IPS DF 6.9 (cell line): Measurements from ENCODE around the gene RAB4A.

Experiments
- DNase-seq: peaks from one replicate; pipeline ENCODE4 v3.0.0-alpha.2; 2013; ENCODE audit warnings: low read depth, low spot score
- H3K27ac ChIP-seq: one replicate; pipeline ENCODE4 v1.5.1; 2013; ENCODE audit warnings: low read length, control low read depth
- H3K27me3 ChIP-seq: 2 replicates; pipeline ENCODE4 v1.6.1; 2013; ENCODE audit warnings: mild to moderate bottlenecking, low read length; ENCODE audit not compliant: control insufficient read depth, insufficient read depth
- H3K36me3 ChIP-seq: 2 replicates; pipeline ENCODE4 v1.6.1; 2013; ENCODE audit warnings: low read length; ENCODE audit not compliant: control insufficient read depth, insufficient read depth
- H3K4me1 ChIP-seq: 2 replicates; pipeline ENCODE4 v1.6.1; 2013; ENCODE audit warnings: low read length; ENCODE audit not compliant: control insufficient read depth, insufficient read depth
- H3K4me3 ChIP-seq: 2 replicates; pipeline ENCODE4 v1.5.1; 2013; ENCODE audit warnings: mild to moderate bottlenecking, low read length
- H3K9me3 ChIP-seq: 2 replicates; pipeline ENCODE4 v1.6.1; 2013; ENCODE audit warnings: low read length, inconsistent platforms; ENCODE audit not compliant: control insufficient read depth, insufficient read depth
- WGBS: extraction: QIAGEN DNeasy Blood & Tissue Kit; methylation state at CpG from one replicate; pipeline ENCODE4 v1.1.7; 2013; ENCODE audit warnings: mixed read lengths, missing lambda C conversion rate; ENCODE audit not compliant: insufficient read length, insufficient coverage; 5-methylcytosine and 5-hydroxymethylcytosine counted together

Gene RAB4A, protein sequence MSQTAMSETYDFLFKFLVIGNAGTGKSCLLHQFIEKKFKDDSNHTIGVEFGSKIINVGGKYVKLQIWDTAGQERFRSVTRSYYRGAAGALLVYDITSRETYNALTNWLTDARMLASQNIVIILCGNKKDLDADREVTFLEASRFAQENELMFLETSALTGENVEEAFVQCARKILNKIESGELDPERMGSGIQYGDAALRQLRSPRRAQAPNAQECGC

DNA sequence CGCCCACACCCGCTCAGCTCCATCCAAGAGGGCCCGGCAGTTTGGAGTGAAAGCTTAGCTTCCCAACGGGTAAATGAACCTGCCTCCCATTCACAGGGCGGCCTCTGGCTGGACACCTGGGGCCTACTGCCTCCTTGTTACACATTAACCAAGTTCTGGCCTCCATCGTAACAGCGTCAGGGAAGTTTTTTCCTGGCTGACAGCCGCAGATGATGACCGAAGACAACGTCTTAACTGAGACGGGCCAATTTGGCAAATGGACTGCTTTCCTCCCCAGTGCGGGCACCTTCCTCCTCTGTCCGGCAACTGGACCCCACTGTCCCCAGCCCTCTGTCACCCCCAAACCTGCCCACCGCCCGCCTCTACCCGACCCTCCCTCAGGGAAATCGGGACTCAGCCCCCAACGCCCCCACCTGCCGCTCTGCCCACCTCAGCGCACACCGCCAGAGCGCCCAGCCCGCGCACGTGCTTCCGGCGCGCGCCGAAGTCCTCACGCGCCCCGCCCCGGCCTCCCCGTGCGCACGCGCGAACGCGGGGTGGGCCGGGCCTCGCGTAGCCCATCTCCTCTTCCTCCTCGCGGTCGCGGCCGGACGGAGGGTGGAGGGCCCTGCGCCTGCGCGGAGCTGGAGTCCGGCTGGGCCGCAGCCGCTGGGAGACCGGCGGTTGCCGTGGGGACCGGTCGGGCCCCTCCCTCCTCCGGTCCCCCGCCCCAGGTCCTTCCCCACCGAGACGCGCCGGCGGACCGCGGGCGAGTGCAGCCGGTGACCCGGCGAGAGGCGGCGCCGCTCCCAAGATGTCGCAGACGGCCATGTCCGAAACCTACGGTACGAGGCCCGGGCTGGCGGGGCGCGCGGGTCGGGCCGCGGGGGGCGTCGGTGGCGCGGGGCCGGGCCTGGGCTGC lies at the start of gene RAB4A:
RAB4A (plus strand) TSS at position 565 of the 901 bp plus-strand sequence; CDS start at position 794, 229 bp downstream.
- no peaks in the 10 kb centered on the region for H3K27me3 ChIP-seq
- H3K27ac ChIP-seq, result no peak within 1 kb of the TSS
- H3K36me3 ChIP-seq, result no peaks in the 10 kb centered on the region
- no peak for DNase-seq
- H3K9me3 ChIP-seq, result no peaks in the 10 kb centered on the region
- no CpG with 5 or more reads among the region's 95 CpGs for WGBS
- H3K4me1 ChIP-seq, result peaks cover 3% of the 10 kb centered on the region; the same call in 1 of the 2 replicates
- peak within 1 kb of the TSS; percentile 82; the same call in 1 of the 2 replicates for H3K4me3 ChIP-seq

DNA sequence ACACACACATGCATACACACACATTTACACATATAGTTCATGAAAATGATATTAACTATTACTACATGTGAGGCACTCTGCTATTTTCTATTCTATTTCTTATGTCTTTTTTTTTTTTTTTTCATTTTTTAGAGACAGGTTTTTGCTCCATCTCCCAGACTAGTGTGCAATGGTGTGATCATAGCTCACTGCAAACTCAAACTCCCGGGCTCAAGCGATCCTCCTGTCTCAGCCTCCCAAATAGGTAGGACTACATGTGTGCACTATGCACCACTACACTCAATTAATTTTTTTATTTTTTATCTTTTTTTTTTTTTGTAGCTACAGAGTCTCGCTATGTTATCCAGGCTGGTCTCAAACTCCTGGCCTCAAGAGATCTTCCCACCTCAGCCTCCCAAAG lies 48.8 kb upstream of the RAB4A start:
- no peaks in the 10 kb centered on the region for H3K27me3 ChIP-seq
- no peak overlapping the region for H3K4me3 ChIP-seq
- no CpG with 5 or more reads among the region's 3 CpGs for WGBS
- H3K4me1 ChIP-seq, result peaks cover 2% of the 10 kb centered on the region; the same call in 1 of the 2 replicates
- no peaks in the 10 kb centered on the region for H3K36me3 ChIP-seq
- no peak overlapping the region for H3K27ac ChIP-seq
- no peak for DNase-seq
- no peaks in the 10 kb centered on the region for H3K9me3 ChIP-seq

DNA sequence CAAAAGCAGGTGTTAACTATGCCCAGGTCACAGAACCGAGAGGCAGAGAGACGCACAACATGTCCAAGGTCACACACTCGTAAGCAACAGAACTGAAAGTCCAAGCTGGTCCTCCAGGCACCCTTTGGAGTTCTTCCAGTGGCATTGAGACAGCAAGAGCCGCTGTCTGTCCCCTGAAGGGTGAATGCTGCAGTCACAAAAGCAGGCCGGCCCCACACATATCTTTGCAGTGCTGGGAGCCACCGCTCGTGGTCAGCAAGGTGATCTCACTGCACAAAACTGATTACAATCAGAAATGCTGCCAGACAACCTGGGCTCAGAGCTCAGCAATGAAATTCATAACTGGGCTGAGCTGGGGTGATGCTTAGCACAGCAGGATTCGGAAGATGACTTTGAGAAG lies 47.4 kb upstream of the RAB4A start:
- no CpG with 5 or more reads among the region's 8 CpGs for WGBS
- Histone ChIP-seq H3K9me3 (no peaks in the 10 kb centered on the region), H3K36me3 (no peaks in the 10 kb centered on the region), H3K4me1 (peaks cover 2% of the 10 kb centered on the region; the same call in 1 of the 2 replicates), H3K4me3 (no peak overlapping the region), H3K27me3 (no peaks in the 10 kb centered on the region), H3K27ac (no peak overlapping the region)
- DNase-seq, result no peak

DNA sequence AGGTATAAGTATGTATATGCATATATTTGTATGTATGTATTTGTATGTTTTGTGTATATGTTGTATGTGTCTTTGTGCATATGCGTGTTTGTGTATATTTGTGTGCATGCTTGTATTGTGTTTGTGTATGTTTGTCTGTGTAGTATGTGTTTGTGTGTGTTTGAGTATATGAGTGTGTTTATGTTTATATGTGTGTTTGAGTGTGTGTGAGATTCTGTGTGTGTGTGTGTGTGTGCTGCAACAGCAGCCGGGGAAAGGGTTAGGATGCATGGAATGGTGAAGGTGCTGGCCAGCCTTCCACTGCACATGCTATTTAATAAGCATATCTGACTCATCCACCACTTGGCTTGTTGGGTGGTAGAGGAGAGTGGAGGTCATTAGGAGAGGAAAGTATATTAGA lies 46.6 kb upstream of the RAB4A start:
- 100% methylated on average over 1 of the region's 2 CpGs for WGBS
- H3K27ac ChIP-seq, result no peak overlapping the region
- no peaks in the 10 kb centered on the region for H3K9me3 ChIP-seq
- no peaks in the 10 kb centered on the region for H3K27me3 ChIP-seq
- DNase-seq, result no peak
- H3K4me1 ChIP-seq, result peaks cover 2% of the 10 kb centered on the region; the same call in 1 of the 2 replicates
- no peaks in the 10 kb centered on the region for H3K36me3 ChIP-seq
- no peak overlapping the region for H3K4me3 ChIP-seq

DNA sequence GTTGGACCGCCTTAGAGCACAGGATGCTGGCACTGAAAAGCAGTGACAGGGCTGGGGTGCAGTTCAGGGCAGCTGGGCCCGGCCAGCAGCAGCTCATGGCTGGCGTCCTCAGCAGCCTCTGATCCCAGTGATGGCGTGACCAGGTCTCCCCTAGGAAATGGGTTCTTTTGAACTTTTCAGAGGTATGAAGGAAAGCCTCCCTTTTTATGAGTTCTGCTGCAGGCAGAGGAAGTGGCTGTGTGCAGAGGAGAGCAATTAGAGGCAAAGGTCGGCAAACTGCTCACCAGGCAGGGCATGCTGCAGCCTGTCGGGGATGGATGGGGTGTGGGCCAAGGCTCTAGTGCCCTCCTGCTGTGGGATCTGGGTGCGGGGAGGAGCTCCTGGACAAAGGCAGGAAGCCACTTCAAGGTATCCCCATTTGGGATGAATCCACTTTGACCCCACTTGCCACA lies 45.6 kb upstream of the RAB4A start:
- Histone ChIP-seq H3K36me3 (no peaks in the 10 kb centered on the region), H3K4me3 (no peak overlapping the region), H3K4me1 (peaks cover 10% of the 10 kb centered on the region; the same call in 1 of the 2 replicates), H3K27me3 (no peaks in the 10 kb centered on the region), H3K9me3 (no peaks in the 10 kb centered on the region), H3K27ac (no peak overlapping the region)
- no CpG with 5 or more reads among the region's 7 CpGs for WGBS
- DNase-seq, result no peak

DNA sequence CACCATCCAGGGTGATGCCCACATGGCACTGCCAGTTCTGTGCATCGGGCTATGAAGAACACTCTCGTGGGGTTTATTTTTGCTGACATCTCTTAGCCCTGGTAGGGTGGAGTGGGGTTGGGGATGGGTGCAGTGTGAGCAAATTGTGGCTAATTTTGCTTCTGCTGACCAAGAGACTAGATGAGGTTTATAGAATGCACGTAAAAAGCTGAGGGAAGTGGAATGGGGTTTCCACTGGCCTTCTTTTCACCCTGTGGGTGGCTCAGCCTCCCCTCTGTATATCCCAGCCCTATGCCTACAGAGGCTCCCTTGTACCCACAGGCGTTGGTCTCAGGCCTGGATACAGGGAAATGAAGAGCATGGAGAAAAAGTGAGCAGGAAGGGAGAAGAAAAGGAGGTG lies 44.1 kb upstream of the RAB4A start:
- H3K4me3 ChIP-seq, result no peak overlapping the region
- no CpG with 5 or more reads among the region's 4 CpGs for WGBS
- H3K4me1 ChIP-seq, result peaks cover 8% of the 10 kb centered on the region; the same call in 1 of the 2 replicates
- H3K27ac ChIP-seq, result no peak overlapping the region
- no peaks in the 10 kb centered on the region for H3K9me3 ChIP-seq
- H3K36me3 ChIP-seq, result no peaks in the 10 kb centered on the region
- DNase-seq, result no peak
- no peaks in the 10 kb centered on the region for H3K27me3 ChIP-seq

DNA sequence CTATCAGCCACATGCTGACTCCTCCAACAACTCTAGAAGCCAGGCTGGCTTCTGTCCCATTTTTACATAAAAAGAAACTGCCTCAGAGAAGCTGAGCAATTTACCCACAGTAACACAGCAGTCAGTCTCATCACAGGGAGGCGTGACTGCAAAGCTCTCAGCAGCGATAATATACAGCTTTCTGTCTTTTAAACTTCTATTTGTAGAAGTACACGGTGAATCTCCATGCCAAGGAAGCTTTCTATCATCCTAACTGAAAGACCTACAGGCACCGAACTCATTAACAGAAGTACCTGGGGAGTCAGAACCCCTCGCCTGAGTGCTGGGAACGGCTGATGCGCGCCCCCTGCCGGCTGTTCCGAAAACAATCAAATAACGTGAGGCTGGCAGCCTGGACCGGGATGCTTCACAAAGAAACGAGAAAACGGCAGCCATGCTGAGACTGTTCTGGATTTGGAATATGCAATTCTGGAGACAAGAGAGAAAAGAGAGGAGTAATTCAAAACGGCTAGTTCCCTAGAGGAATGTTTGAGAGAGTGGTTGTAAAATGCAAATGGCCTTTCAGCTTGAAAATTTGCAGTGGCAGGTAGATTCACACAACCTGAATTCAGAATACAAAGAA lies 43.5 kb upstream of the RAB4A start:
- Histone ChIP-seq H3K4me3 (no peak overlapping the region), H3K27ac (no peak overlapping the region), H3K27me3 (no peaks in the 10 kb centered on the region), H3K36me3 (no peaks in the 10 kb centered on the region), H3K4me1 (peaks cover 8% of the 10 kb centered on the region; the same call in 1 of the 2 replicates), H3K9me3 (no peaks in the 10 kb centered on the region)
- no CpG with 5 or more reads among the region's 15 CpGs for WGBS
- DNase-seq, result no peak

DNA sequence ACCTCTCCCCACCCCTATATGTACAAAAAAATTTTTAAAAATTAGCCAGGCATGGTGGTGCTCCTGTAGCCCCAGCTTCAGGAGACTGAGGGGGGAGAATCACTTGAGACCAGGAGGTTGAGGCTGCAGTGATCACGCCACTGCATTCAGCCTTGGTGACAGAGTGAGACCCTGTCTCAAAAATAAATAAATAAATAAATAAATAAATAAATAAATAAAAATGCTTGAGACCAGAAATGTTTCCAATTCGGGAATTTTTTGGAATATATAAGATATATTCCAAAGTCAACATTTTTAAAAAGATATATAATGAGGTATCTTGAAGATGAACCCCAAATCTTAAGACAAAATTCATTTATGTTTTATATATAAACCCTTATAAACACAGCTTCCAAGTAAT lies 42.4 kb upstream of the RAB4A start:
- Histone ChIP-seq H3K4me3 (no peak overlapping the region), H3K4me1 (peaks cover 8% of the 10 kb centered on the region; the same call in 1 of the 2 replicates), H3K27ac (no peak overlapping the region), H3K36me3 (no peaks in the 10 kb centered on the region), H3K9me3 (no peaks in the 10 kb centered on the region), H3K27me3 (no peaks in the 10 kb centered on the region)
- no peak for DNase-seq
- no CpG with 5 or more reads among the region's 2 CpGs for WGBS

DNA sequence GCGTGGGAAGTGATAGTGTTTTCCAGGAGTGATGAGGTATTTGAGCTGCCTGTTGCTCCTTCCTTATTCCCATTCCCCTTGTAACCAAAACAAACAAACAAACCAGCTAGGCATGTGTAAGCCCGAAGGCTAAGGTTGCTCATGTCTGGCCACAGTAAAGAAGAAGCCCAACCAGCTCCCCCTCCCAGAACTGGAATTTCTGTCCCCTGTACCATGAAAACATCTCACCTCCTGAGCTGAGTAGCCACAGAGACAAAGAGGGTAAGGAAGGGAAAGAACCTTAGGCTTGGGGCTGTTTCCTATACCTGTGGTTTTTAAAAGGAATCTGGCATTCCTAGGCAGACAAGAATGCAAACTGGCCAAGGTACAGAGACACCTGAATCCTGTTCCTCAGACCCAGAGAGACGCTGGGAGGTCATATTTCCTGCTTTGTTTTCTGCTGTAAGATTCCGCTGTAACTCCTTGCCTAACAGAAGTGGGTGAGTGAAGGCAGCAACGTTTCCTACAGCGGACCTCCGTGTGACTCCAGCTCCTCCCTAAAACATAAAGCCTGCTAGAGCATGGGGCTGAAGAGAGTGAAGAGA lies 41.7 kb upstream of the RAB4A start:
- Histone ChIP-seq H3K4me3 (no peak overlapping the region), H3K27me3 (no peaks in the 10 kb centered on the region), H3K36me3 (no peaks in the 10 kb centered on the region), H3K9me3 (no peaks in the 10 kb centered on the region), H3K27ac (no peak overlapping the region), H3K4me1 (peaks cover 9% of the 10 kb centered on the region; the same call in 1 of the 2 replicates)
- no CpG with 5 or more reads among the region's 7 CpGs for WGBS
- no peak for DNase-seq

DNA sequence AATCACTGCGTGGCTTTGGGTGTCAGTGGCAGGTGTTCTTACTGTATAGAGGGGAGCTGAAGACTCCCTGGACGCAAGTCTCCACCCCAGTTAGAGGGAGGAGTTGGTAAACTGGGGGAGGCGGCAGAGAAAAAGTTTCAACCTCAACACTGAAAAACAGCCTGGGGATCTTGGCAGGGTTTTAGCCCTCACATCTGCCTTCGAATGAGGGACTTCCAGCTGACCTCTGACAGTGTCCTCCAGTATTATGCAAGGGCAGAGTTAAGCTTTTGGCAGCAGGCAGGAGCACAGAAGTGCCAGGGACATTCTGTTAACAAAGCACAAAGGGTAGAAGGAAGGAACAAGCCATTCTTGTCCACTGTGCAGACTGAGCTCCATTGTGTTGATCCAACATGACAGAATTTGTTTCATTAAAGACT lies 41.2 kb upstream of the RAB4A start:
- H3K4me3 ChIP-seq, result no peak overlapping the region
- H3K4me1 ChIP-seq, result peaks cover 9% of the 10 kb centered on the region; the same call in 1 of the 2 replicates
- H3K27me3 ChIP-seq, result no peaks in the 10 kb centered on the region
- no peaks in the 10 kb centered on the region for H3K9me3 ChIP-seq
- no peak for DNase-seq
- WGBS, result no CpG with 5 or more reads among the region's 4 CpGs
- no peak overlapping the region for H3K27ac ChIP-seq
- no peaks in the 10 kb centered on the region for H3K36me3 ChIP-seq
